ENCODE measurements around the gene EIF4B.

GRCh38 chr12:52977170-52977569 lies 29.1 kb upstream of the EIF4B start:
- TF ChIP-seq POLR2A (IDR thresholded peaks at IDR 0.05; ENCODE audit: control extremely low read depth in 1 of 2, low read depth in 2 of 2, low read length in 2 of 2) (no peak), HDAC6 (IDR thresholded peaks at IDR 0.05; ENCODE audit: low read depth, low read length) (no peak), SP1 (IDR thresholded peaks at IDR 0.05; ENCODE audit: low read depth, low read length) (no peak), POLR2AphosphoS5 (IDR thresholded peaks at IDR 0.05; ENCODE audit: low read depth, low read length) (no peak), ATF2 (IDR thresholded peaks at IDR 0.05; ENCODE audit: low read length) (no peak), CTCF (IDR thresholded peaks at IDR 0.05; ENCODE audit: control extremely low read depth in 1 of 3, insufficient read depth in 1 of 3, low read depth in 1 of 3, low read length in 3 of 3) (no peak), SUZ12 (IDR thresholded peaks at IDR 0.05; ENCODE audit: low read length) (no peak), ASH2L (IDR thresholded peaks at IDR 0.05; ENCODE audit: low read length) (no peak), USF2 (IDR thresholded peaks at IDR 0.05; ENCODE audit: low read length) (no peak)
